BJ (cell line): ENCODE data around the gene SLMAP. TPM values are rescaled to one million over a fixed set of nuclear protein-coding genes. Genes with fewer than 3 reads are reported as not detected.

Source experiments
- CTCF ChIA-PET: fragments of 350-600 bp; formaldehyde crosslinking; extraction: SDS; loops from one replicate; lab custom pipeline; 2021; ENCODE audit warnings: antibody characterized with exemption, inconsistent platforms; lab: Yijun Ruan, JAX
- POLR2A ChIA-PET: fragments of 300-600 bp; sonication (Branson Sonifier 250); formaldehyde crosslinking; extraction: SDS; loops from one replicate; lab custom pipeline; 2021; ENCODE audit warnings: antibody characterized with exemption; lab: Charles Lee
- DNase-seq: peaks from one replicate; pipeline ENCODE4 v3.0.0-alpha.2; 2011; ENCODE audit warnings: low read depth
- H3K27me3 ChIP-seq: 2 replicates; pipeline ENCODE4 v1.6.0; 2011; ENCODE audit warnings: low read length; ENCODE audit not compliant: control insufficient read depth, insufficient read depth
- H3K36me3 ChIP-seq: 2 replicates; pipeline ENCODE4 v1.5.1; 2011; ENCODE audit warnings: low read length; ENCODE audit not compliant: control insufficient read depth, insufficient read depth
- H3K4me3 ChIP-seq: 2 replicates; pipeline ENCODE4 v1.5.1; 2011; ENCODE audit warnings: low read depth, mild to moderate bottlenecking, control low read depth, low read length
- polyA plus RNA-seq: library from polyadenylated mRNA; depleted of rRNA; stranded (reverse); fragments of >200 nt; gene quantifications from 2 replicates; pipeline ENCODE4 v1.2.3, GENCODE V29; 2011
- TF ChIP-seq, protein P1 (sequence below): IDR thresholded peaks from 2 replicates; pipeline ENCODE4 v1.5.1; 2011; ENCODE audit warnings: low read depth, mild to moderate bottlenecking, control low read depth, inconsistent platforms, low read length, moderate library complexity; ENCODE audit not compliant: insufficient read depth

Gene SLMAP
- polyA plus RNA-seq, 1 experiment, result 24.1 TPM

DNA sequence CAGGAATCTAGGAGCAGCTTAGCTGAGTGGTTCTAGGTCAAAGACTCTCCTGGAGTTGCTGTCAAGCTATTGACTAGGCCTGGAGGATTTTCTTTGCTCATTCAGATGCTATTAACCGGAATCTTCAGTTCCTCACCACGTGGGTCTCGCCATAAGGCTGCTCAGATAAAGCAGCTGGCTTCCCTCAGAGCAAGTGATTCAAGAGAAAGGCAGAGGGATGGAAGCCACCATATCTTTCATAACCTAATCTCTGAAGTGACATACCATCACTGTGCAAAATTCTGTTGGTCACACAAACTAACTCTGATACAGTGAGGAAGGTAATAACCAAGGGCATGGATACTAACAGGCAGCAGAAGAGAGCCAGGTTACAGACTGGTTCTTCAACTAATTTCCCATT, 179.4 kb downstream of the SLMAP start:
- Histone ChIP-seq H3K4me3 (no peak overlapping the region), H3K36me3 (0 out of 2 replicates have a peak, but pooled peaks cover 4% of the 10 kb centered on the region), H3K27me3 (no peaks in the 10 kb centered on the region)
- TF ChIP-seq, protein P1, sequence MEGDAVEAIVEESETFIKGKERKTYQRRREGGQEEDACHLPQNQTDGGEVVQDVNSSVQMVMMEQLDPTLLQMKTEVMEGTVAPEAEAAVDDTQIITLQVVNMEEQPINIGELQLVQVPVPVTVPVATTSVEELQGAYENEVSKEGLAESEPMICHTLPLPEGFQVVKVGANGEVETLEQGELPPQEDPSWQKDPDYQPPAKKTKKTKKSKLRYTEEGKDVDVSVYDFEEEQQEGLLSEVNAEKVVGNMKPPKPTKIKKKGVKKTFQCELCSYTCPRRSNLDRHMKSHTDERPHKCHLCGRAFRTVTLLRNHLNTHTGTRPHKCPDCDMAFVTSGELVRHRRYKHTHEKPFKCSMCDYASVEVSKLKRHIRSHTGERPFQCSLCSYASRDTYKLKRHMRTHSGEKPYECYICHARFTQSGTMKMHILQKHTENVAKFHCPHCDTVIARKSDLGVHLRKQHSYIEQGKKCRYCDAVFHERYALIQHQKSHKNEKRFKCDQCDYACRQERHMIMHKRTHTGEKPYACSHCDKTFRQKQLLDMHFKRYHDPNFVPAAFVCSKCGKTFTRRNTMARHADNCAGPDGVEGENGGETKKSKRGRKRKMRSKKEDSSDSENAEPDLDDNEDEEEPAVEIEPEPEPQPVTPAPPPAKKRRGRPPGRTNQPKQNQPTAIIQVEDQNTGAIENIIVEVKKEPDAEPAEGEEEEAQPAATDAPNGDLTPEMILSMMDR, result no peak
- POLR2A ChIA-PET, result no interaction called here
- CTCF ChIA-PET, result no interaction called here
- DNase-seq, result no peak

DNA sequence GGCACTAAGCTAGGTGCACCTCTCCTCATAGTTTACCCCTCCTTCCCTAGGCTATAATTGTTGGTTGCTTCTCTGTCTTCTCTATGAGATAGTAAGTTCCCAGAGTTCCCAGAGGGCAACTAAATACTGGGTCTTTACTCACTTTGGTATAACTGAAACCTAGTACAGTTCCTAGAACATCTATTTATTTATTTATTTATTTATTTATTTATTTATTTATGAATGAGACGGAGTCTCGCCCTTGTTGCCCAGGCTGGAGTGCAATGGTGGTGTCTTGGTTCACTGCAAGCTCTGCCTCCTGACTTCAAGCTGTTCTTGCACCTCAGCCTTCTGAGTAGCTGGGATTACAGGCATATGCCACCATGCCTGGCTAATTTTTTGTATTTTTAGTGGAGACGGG, 181.0 kb downstream of the SLMAP start:
- ChIA-PET POLR2A (no interaction called here), CTCF (interaction anchor here (1.2 kb wide), 1 partner anchor 12 kb away, joined by 7 read pairs; no protein-coding TSS in a partner anchor)
- Histone ChIP-seq H3K36me3 (0 out of 2 replicates have a peak, but pooled peaks cover 2% of the 10 kb centered on the region), H3K27me3 (no peaks in the 10 kb centered on the region), H3K4me3 (no peak overlapping the region)
- TF ChIP-seq, protein P1, result no peak
- no peak for DNase-seq

- H3K27me3 ChIP-seq, result no peaks in the 10 kb centered on the region
- TF ChIP-seq, protein P1, result no peak
- POLR2A ChIA-PET, result no interaction called here
These were observed 183.7 kb downstream of the SLMAP start for GRCh38 chr3:57939775-57940174.

DNA sequence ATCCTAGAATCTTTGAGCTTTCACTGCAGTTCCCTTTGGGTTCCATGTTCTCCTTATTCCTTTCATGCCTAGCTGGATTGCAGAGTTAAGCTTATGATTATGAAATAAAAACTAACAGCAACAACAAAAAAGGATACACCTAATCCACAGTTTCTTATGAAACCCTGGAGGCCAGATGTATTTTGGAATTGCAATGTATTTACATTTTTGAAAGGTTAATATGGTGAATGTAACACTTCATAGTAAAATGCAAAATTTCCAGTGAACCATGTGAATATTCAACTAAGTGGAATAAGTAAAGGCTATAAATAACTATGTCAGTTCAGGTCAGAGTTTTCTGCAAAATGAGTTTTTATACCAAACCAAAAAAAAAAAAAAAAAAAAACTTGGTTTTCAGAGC, 186.3 kb downstream of the SLMAP start:
- ChIA-PET POLR2A (interaction anchor here (0.8 kb wide), 1 partner anchor 107 kb away, joined by 18 read pairs; no protein-coding TSS in a partner anchor), CTCF (interaction anchor here (1.1 kb wide), 1 partner anchor 9 kb away, joined by 3 read pairs; no protein-coding TSS in a partner anchor)

More at GRCh38 chr3:57939775-57940174, 183.7 kb downstream of the SLMAP start:
- DNase-seq, result no peak
- no peaks in the 10 kb centered on the region for H3K36me3 ChIP-seq
- CTCF ChIA-PET, result interaction anchor here (1.3 kb wide), 1 partner anchor 11 kb away, joined by 5 read pairs; no protein-coding TSS in a partner anchor
- H3K4me3 ChIP-seq, result no peak overlapping the region

DNA sequence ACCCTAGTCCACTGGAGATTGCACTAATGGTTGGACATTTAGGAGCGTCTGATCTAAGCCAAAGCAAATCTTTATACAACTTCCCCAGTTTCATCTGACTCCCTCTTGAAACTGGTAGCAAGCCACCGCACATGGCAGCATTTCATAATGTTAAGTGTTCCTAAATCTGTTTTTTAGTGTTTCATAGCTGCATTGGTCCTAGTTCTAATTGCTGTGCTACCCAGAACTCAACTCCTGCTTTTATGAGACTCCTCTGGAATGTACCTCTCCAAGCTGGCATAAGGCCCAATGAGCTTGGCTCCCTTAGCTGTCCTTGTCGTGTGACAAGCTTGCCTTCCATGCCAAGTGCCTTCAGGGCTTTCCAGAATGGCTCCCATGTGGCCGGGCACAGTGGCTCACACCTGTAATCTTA, 186.8 kb downstream of the SLMAP start:
- no peaks in the 10 kb centered on the region for H3K36me3 ChIP-seq
- peak; percentile 12 for DNase-seq
- CTCF ChIA-PET, result interaction anchor here (1.1 to 1.2 kb wide), 2 partner anchors 9 to 14 kb away, joined by 3 read pairs; no protein-coding TSS in a partner anchor
- no peak overlapping the region for H3K4me3 ChIP-seq
- TF ChIP-seq, protein P1, result no peak
- POLR2A ChIA-PET, result no interaction called here
- no peaks in the 10 kb centered on the region for H3K27me3 ChIP-seq

More for the DNA sequence above, 186.3 kb downstream of the SLMAP start:
- Histone ChIP-seq H3K27me3 (no peaks in the 10 kb centered on the region), H3K36me3 (no peaks in the 10 kb centered on the region), H3K4me3 (no peak overlapping the region)
- TF ChIP-seq, protein P1, result no peak
- DNase-seq, result no peak
